OCI-LY3 (cell line): ENCODE results near the gene TIMM13.

Experiments used
- H2AFZ ChIP-seq: fragments of 200-600, 300-600 bp; shearing (Covaris generic); 2 replicates; pipeline ENCODE4 v1.6.0; 2014; ENCODE audit warnings: antibody characterized with exemption, low read depth, low read length
- H3K27ac ChIP-seq: fragments of 200-600, 300-600 bp; sonication (generic); 2 replicates; pipeline ENCODE4 v1.5.1; 2014; ENCODE audit warnings: mild to moderate bottlenecking, low read length, moderate library complexity, mixed read lengths
- H3K27me3 ChIP-seq: fragments of 200-600, 300-600 bp; sonication (generic); 2 replicates; pipeline ENCODE4 v1.6.1; 2014; ENCODE audit warnings: low read depth, low read length, mixed read lengths
- H3K36me3 ChIP-seq: fragments of 200-600, 300-600 bp; sonication (generic); replicated peaks from 2 replicates; pipeline ENCODE3; 2014; ENCODE audit warnings: low read depth, low read length, mixed read lengths
- H3K4me1 ChIP-seq: fragments of 300-600, 200-600 bp; sonication (generic); 2 replicates; pipeline ENCODE4 v1.6.1; 2014; ENCODE audit warnings: low read length, mixed read lengths
- H3K4me2 ChIP-seq: fragments of 200-600, 300-600 bp; sonication (generic); 2 replicates; pipeline ENCODE4 v1.6.1; 2014; ENCODE audit warnings: low read length, mixed read lengths
- H3K4me3 ChIP-seq: fragments of 300-600, 200-600 bp; sonication (generic); 2 replicates; pipeline ENCODE4 v1.5.1; 2014; ENCODE audit warnings: antibody characterized with exemption, mild to moderate bottlenecking, low read length, moderate library complexity
- H3K79me2 ChIP-seq: fragments of 300-600, 200-600 bp; shearing (Covaris generic); 2 replicates; pipeline ENCODE4 v1.6.1; 2014; ENCODE audit warnings: mild to moderate bottlenecking, low read length, mixed read lengths
- H3K9ac ChIP-seq: fragments of 300-600, 200-600 bp; shearing (Covaris generic); 2 replicates; pipeline ENCODE4 v1.6.0; 2014; ENCODE audit warnings: mild to moderate bottlenecking, low read length, moderate library complexity
- H3K9me3 ChIP-seq: fragments of 200-600, 300-600 bp; shearing (Covaris generic); 2 replicates; pipeline ENCODE4 v1.6.1; 2014; ENCODE audit warnings: low read length, mixed read lengths; ENCODE audit not compliant: insufficient read depth
- H4K20me1 ChIP-seq: fragments of 200-600, 300-600 bp; sonication (generic); 2 replicates; pipeline ENCODE4 v1.6.1; 2016; ENCODE audit warnings: low read length, mixed read lengths; ENCODE audit not compliant: insufficient read depth
- CTCF ChIP-seq: fragments of 200-600, 300-600 bp; sonication (generic); IDR thresholded peaks from 2 replicates; pipeline ENCODE4 v1.5.1; 2014; ENCODE audit warnings: antibody characterized with exemption, low read length, low read depth
- EZH2phosphoT487 ChIP-seq: fragments of 200-600 bp; shearing (Covaris generic); IDR thresholded peaks from 2 replicates; pipeline ENCODE4 v1.6.1; 2018; ENCODE audit warnings: antibody characterized with exemption, mixed run types, low read depth

Gene TIMM13

GRCh38 chr19:2423071-2423914 lies 4.1 kb downstream of the TIMM13 start:
- peaks cover 38% of the 10 kb centered on the region for H3K79me2 ChIP-seq
- H3K27me3 ChIP-seq: no peaks in the 10 kb centered on the region
- TF ChIP-seq EZH2phosphoT487: no peak
- TF ChIP-seq CTCF: no peak
- H3K4me1 ChIP-seq: peaks cover 13% of the 10 kb centered on the region
- no peak overlapping the region for H3K9ac ChIP-seq
- H4K20me1 ChIP-seq: peaks cover 20% of the 10 kb centered on the region
- no peak overlapping the region for H2AFZ ChIP-seq
- H3K4me2 ChIP-seq: no peak overlapping the region
- H3K27ac ChIP-seq: no peak overlapping the region
- H3K9me3 ChIP-seq: no peaks in the 10 kb centered on the region
- no peak overlapping the region for H3K4me3 ChIP-seq
- H3K36me3 ChIP-seq: peaks cover 20% of the 10 kb centered on the region

GRCh38 chr19:2421581-2422306 lies 5.6 kb downstream of the TIMM13 start:
- Histone ChIP-seq H3K27ac (no peak overlapping the region), H3K4me2 (no peak overlapping the region), H2AFZ (no peak overlapping the region)

GRCh38 chr19:2420490-2420889 lies 6.9 kb downstream of the TIMM13 start:
- Histone ChIP-seq H3K27me3 (no peaks in the 10 kb centered on the region), H3K9ac (no peak overlapping the region), H3K4me1 (no peaks in the 10 kb centered on the region), H2AFZ (no peak overlapping the region), H3K79me2 (peaks cover 19% of the 10 kb centered on the region), H4K20me1 (peaks cover 6% of the 10 kb centered on the region; the same call in 1 of the 2 replicates), H3K9me3 (no peaks in the 10 kb centered on the region), H3K36me3 (peaks cover 11% of the 10 kb centered on the region), H3K4me2 (no peak overlapping the region), H3K4me3 (no peak overlapping the region), H3K27ac (no peak overlapping the region)
- TF ChIP-seq EZH2phosphoT487: no peak
- no peak for TF ChIP-seq CTCF

More at GRCh38 chr19:2421581-2422306, 5.6 kb downstream of the TIMM13 start:
- H3K4me1 ChIP-seq: peaks cover 9% of the 10 kb centered on the region
- peaks cover 22% of the 10 kb centered on the region for H3K36me3 ChIP-seq
- H3K27me3 ChIP-seq: no peaks in the 10 kb centered on the region
- peaks cover 31% of the 10 kb centered on the region for H3K79me2 ChIP-seq
- peaks cover 18% of the 10 kb centered on the region for H4K20me1 ChIP-seq
- no peak overlapping the region for H3K9ac ChIP-seq
- TF ChIP-seq CTCF: no peak
- TF ChIP-seq EZH2phosphoT487: no peak
- no peaks in the 10 kb centered on the region for H3K9me3 ChIP-seq
- no peak overlapping the region for H3K4me3 ChIP-seq

- no peak overlapping the region for H3K4me3 ChIP-seq
Measured at GRCh38 chr19:2419754-2420153, 7.6 kb downstream of the TIMM13 start.

More at GRCh38 chr19:2419754-2420153, 7.6 kb downstream of the TIMM13 start:
- H3K36me3 ChIP-seq: peaks cover 8% of the 10 kb centered on the region
- peaks cover 3% of the 10 kb centered on the region; the same call in 1 of the 2 replicates for H4K20me1 ChIP-seq
- H3K27ac ChIP-seq: no peak overlapping the region
- no peak overlapping the region for H3K9ac ChIP-seq
- H3K79me2 ChIP-seq: peaks cover 11% of the 10 kb centered on the region; the same call in 1 of the 2 replicates
- no peaks in the 10 kb centered on the region for H3K4me1 ChIP-seq
- no peak for TF ChIP-seq EZH2phosphoT487
- H3K27me3 ChIP-seq: no peaks in the 10 kb centered on the region
- H3K9me3 ChIP-seq: no peaks in the 10 kb centered on the region
- H3K4me2 ChIP-seq: no peak overlapping the region
- H2AFZ ChIP-seq: no peak overlapping the region
